HG03060 (cell line): ENCODE data around the gene ERN1.

Experiments used
- ATAC-seq: cut with Tn5 transposase; IDR thresholded peaks from one replicate; pipeline ENCODE4 v1.9.1; 2021; ENCODE audit warnings: low read depth, moderate number of reproducible peaks; ENCODE audit not compliant: unreplicated experiment

Gene ERN1

GRCh38 chr17:63998050-63998720 lies 131.8 kb downstream of the ERN1 start, which contains the start of gene PRR29:
Gene PRR29 (plus strand): TSS chr17:63998351. CDS start chr17:63998365, 14 bp downstream.
- no peak for ATAC-seq

GRCh38 chr17:63997341-63998048 lies 132.4 kb downstream of the ERN1 start:
- no peak for ATAC-seq

DNA sequence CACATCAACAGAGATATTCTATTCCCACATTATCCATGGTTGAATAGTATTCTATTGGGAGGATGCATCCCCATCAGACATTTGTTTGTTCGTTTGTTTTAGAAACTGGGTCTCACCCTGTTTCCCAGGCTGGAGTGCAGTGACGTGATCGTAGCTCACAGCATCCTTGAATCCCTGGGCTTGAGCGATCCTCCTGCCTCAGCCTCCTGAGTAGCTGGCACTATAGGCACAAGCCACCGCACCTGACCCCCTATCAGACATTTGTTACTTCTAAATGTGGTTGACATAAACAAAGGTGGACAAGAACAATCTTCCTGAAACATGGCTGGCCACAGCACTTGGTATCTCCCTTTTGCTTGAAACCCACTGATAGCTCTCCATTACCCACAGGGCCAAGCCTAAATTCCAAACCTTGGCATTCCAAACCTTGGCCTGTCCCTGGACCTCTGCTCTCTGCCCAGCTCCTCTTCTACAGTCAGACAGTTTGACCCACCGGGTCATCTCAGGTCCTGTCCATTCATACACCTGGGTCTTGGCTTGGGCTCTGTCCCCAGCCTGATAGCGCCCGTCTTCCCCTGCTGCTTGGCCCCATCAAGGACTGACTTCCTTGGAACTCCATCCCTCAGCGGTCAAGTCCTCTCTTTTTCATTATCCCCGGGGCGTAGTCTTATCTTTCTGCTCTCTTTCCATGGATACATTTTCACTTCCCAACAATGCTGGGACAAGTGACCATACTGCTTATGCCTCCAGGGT lies 133.3 kb downstream of the ERN1 start:
- ATAC-seq: no peak

DNA sequence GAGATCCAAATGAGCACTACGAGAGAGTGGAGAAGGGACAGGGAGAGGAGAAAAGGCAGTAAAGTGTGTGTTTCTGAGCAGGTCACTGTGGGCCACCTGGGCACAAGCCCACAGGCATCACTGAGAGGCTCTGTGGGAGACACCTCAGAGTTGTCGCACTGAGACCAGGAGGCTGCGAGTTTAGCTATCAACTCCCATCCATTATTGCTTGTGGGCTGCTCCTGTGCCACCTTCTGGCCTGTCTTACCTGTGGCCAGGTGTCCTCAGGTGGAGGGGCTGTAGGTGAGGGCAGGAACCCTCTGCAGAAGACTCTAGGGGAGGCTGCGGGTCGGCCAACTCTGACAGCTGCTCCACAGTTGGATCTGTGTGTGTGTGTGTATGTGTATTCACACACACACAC lies 134.3 kb downstream of the ERN1 start:
- ATAC-seq: no peak

- no peak for ATAC-seq
Observed at GRCh38 chr17:63993368-63993985, 136.5 kb downstream of the ERN1 start.

DNA sequence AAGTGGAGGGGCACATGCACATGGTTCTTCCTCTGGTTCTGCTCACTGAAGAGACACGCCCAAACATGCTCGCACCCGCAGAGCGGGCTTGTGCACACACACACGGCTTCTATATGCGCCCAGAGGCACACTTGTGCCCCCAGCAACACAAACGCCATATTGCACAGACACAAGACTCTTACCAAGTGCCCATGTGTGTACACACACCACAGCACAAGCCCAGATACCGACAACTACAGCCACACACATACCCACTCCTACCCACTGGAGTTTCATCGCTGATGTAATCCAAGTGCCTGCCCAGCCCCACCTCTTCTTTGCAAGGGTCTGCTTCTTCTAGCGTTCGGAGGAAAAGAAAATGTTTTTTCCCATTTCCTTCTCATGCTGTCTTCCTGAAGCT lies 138.3 kb downstream of the ERN1 start:
- ATAC-seq: no peak

- no peak for ATAC-seq
Observed at GRCh38 chr17:63989622-63990345, 140.2 kb downstream of the ERN1 start.
